Measurements from ENCODE around the gene CNKSR3.

CNKSR3 gene

GRCh38 chr6:154537511-154538325, 27.2 kb upstream of the CNKSR3 start:
- DNase-seq (ENCODE audit: low read depth) = no peak
- no peak overlapping the region for H3K4me3 ChIP-seq (ENCODE audit: low read depth, low read length)
- TF ChIP-seq CTCF (IDR thresholded peaks at IDR 0.05; ENCODE audit: low read depth, low read length, missing control alignments) = no peak

- DNase-seq (ENCODE audit: low read depth) = no peak
- TF ChIP-seq CTCF (IDR thresholded peaks at IDR 0.05; ENCODE audit: low read depth, low read length, missing control alignments) = no peak
- H3K4me3 ChIP-seq (ENCODE audit: low read depth, low read length) = no peak overlapping the region
Observed at GRCh38 chr6:154536999-154537398, 26.5 kb upstream of the CNKSR3 start.

GRCh38 chr6:154536255-154536654, 25.8 kb upstream of the CNKSR3 start:
- no peak overlapping the region for H3K4me3 ChIP-seq (ENCODE audit: low read depth, low read length)
- no peak for TF ChIP-seq CTCF (IDR thresholded peaks at IDR 0.05; ENCODE audit: low read depth, low read length, missing control alignments)
- no peak for DNase-seq (ENCODE audit: low read depth)

GRCh38 chr6:154535851-154536250, 25.4 kb upstream of the CNKSR3 start:
- no peak overlapping the region for H3K4me3 ChIP-seq (ENCODE audit: low read depth, low read length)
- no peak for DNase-seq (ENCODE audit: low read depth)
- no peak for TF ChIP-seq CTCF (IDR thresholded peaks at IDR 0.05; ENCODE audit: low read depth, low read length, missing control alignments)

GRCh38 chr6:154535147-154535546, 24.7 kb upstream of the CNKSR3 start:
- no peak overlapping the region for H3K4me3 ChIP-seq (ENCODE audit: low read depth, low read length)
- TF ChIP-seq CTCF (IDR thresholded peaks at IDR 0.05; ENCODE audit: low read depth, low read length, missing control alignments) = no peak
- no peak for DNase-seq (ENCODE audit: low read depth)

GRCh38 chr6:154534531-154534930, 24.0 kb upstream of the CNKSR3 start:
- no peak overlapping the region for H3K4me3 ChIP-seq (ENCODE audit: low read depth, low read length)
- no peak for TF ChIP-seq CTCF (IDR thresholded peaks at IDR 0.05; ENCODE audit: low read depth, low read length, missing control alignments)
- DNase-seq (ENCODE audit: low read depth) = no peak

- no peak for TF ChIP-seq CTCF (IDR thresholded peaks at IDR 0.05; ENCODE audit: low read depth, low read length, missing control alignments)
- DNase-seq (ENCODE audit: low read depth) = no peak
- no peak overlapping the region for H3K4me3 ChIP-seq (ENCODE audit: low read depth, low read length)
Observed at GRCh38 chr6:154532426-154532825, 21.9 kb upstream of the CNKSR3 start.
